IPS-18a (cell line): ENCODE data around the gene PRKG1.

Experiments used
- H3K27ac ChIP-seq: one replicate; pipeline ENCODE4 v1.5.1; 2013; ENCODE audit warnings: low read length
- H3K27me3 ChIP-seq: one replicate; pipeline ENCODE4 v1.6.1; 2013; ENCODE audit warnings: mild to moderate bottlenecking, low read length; ENCODE audit not compliant: control insufficient read depth, insufficient read depth
- H3K36me3 ChIP-seq: one replicate; pipeline ENCODE4 v1.6.1; 2013; ENCODE audit warnings: low read depth, low read length; ENCODE audit not compliant: control insufficient read depth
- H3K4me1 ChIP-seq: one replicate; pipeline ENCODE4 v1.6.1; 2013; ENCODE audit warnings: low read depth, low read length; ENCODE audit not compliant: control insufficient read depth
- H3K4me3 ChIP-seq: one replicate; pipeline ENCODE4 v1.5.1; 2013; ENCODE audit warnings: low read length
- H3K9ac ChIP-seq: one replicate; pipeline ENCODE4 v1.6.1; 2013; ENCODE audit warnings: mild to moderate bottlenecking, low read length, moderate library complexity
- H3K9me3 ChIP-seq: one replicate; pipeline ENCODE4 v1.6.1; 2013; ENCODE audit warnings: low read depth, low read length; ENCODE audit not compliant: control insufficient read depth

The PRKG1 gene

DNA sequence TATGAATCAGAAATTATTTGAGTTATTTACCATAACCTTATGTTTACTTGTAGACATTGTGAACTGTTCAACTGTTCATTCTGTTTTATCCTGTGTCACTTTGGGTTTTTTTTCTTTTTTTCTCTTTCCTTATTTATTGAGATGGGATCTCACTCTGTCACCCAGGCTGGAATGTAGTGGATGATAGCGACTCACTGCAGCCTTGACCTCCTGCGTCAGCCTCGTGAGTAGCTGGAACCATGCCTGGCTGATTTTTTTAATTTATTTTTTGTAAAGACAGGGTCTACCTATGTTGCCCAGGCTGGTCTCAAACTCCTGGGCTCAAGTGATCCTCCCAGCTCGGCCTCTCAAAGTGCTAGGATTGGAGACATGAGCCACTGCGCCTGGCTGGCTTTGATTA, 528.0 kb downstream of the PRKG1 start:
- Histone ChIP-seq H3K4me3 (no peak overlapping the region), H3K4me1 (no peaks in the 10 kb centered on the region), H3K36me3 (no peaks in the 10 kb centered on the region), H3K27me3 (no peaks in the 10 kb centered on the region), H3K9ac (no peak overlapping the region), H3K27ac (no peak overlapping the region), H3K9me3 (no peaks in the 10 kb centered on the region)

DNA sequence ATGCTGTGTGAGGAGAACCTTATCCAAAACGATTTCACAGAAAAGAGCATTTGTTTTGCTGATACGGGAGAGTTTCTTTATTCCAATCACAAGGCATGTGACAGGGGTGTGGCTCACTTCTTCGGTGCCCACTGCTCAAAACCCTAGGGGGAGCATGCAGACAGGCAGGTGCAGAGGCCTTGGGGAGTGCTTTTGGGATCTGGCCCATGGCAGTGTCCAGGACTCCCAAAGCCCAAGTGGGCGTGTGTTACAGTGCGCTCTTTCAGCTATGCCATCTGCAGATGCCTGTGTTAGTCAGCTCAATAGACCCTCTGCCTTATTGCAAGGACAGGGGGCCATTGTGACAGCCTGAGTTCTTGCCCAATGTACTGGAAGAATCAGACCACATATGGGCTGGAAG, 530.3 kb downstream of the PRKG1 start:
- no peak overlapping the region for H3K4me3 ChIP-seq
- H3K9ac ChIP-seq, result no peak overlapping the region
- no peak overlapping the region for H3K27ac ChIP-seq
- no peaks in the 10 kb centered on the region for H3K27me3 ChIP-seq
- no peaks in the 10 kb centered on the region for H3K9me3 ChIP-seq
- no peaks in the 10 kb centered on the region for H3K4me1 ChIP-seq
- H3K36me3 ChIP-seq, result no peaks in the 10 kb centered on the region

DNA sequence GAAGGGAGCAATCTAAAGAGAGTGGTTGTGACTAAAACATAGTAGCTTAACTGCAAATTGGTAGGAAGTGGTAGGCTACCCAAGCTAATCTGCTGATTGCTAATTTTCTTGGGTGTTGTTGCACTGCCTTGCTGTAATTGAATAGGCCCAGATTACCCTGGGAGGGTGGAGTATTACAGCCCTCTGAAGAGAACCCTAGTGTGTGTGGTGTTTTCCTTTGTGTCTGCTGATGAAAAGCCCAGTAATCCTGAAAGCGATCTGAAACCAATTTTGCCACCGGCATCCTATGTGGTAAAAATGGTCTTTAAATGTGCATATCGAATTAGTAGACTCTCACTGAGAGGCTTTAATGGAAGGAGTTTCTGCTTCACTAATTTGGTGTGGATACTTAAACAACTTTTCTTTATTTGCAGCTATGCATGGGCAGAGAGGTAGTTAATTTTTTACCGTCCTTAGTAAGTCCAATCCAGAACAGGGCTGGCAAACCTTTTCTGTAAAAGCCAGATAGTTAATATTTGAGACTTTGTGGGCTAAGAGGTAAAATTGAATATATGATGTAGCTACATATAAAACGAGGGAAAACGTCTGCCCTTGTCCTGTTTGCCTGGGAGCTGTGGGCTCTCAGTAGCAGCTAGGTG, 532.7 kb downstream of the PRKG1 start:
- no peaks in the 10 kb centered on the region for H3K36me3 ChIP-seq
- no peaks in the 10 kb centered on the region for H3K4me1 ChIP-seq
- H3K9me3 ChIP-seq, result no peaks in the 10 kb centered on the region
- H3K27ac ChIP-seq, result no peak overlapping the region
- no peak overlapping the region for H3K9ac ChIP-seq
- H3K27me3 ChIP-seq, result no peaks in the 10 kb centered on the region
- H3K4me3 ChIP-seq, result no peak overlapping the region

DNA sequence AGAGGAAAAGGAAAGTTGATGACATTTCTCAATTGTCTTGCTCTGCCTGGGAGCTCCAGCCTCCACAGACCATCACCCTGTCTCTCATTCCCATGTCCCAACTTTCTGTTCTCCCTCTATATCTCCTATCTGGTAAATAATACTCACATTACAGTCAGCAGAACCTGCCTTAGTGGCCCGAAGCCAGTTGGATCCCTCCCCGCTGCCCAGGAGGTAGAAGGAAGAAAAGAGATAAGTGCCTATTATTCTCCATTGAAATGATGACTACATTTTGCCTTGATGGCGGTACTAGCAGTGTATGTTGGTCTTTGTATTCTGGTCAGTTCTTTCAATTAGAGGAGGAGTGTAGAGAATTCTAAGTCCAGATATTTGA, 533.2 kb downstream of the PRKG1 start:
- Histone ChIP-seq H3K27ac (no peak overlapping the region), H3K9ac (no peak overlapping the region), H3K9me3 (no peaks in the 10 kb centered on the region), H3K4me3 (no peak overlapping the region), H3K36me3 (no peaks in the 10 kb centered on the region), H3K4me1 (no peaks in the 10 kb centered on the region), H3K27me3 (no peaks in the 10 kb centered on the region)

DNA sequence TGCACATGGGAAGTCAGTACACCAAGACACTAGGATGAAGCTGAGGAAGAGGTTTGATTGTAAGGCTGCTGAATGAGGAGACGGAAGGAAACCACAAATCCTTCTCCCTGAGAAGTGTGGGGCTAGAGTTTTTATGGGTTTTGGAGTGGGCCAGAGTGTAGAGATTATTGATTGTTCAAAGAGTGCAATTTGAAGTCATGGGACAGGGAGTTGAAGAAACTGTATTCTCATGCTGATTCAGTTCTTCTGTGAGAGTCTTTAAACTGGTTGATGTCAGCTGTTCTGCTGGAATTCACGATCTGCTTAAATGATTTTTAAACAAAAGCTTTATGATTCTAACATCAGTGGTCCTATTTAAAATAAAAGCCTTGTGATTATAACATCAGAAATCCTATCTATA, 533.9 kb downstream of the PRKG1 start:
- H3K4me1 ChIP-seq, result no peaks in the 10 kb centered on the region
- no peak overlapping the region for H3K9ac ChIP-seq
- H3K36me3 ChIP-seq, result no peaks in the 10 kb centered on the region
- H3K9me3 ChIP-seq, result no peaks in the 10 kb centered on the region
- no peak overlapping the region for H3K27ac ChIP-seq
- H3K4me3 ChIP-seq, result no peak overlapping the region
- H3K27me3 ChIP-seq, result no peaks in the 10 kb centered on the region

DNA sequence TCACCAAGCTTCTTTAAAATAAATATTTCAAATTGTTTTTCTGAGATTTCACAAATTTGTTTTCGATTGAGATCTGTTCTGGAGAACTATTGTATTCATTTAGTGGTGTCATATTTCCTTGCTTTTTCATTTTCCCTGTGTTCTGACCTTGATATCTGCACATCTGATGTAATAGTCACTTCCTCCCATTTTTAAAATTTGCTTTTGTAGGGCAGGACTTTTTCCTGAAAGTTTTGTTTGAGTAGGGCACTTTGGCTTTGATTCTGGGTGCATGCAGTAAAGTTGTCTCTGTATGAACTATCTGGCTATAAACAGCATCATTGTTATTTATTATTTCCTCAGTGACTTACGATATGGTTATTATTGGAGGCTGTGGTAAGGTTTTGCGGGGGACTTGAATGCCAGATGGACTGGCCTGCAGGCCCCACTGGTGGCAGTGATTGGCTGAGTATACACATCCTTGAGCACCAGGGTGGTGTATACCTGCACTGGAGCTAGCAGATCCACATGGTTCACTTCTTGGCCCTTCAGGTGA, 541.5 kb downstream of the PRKG1 start:
- Histone ChIP-seq H3K36me3 (no peaks in the 10 kb centered on the region), H3K27ac (no peak overlapping the region), H3K4me3 (no peak overlapping the region), H3K9ac (no peak overlapping the region), H3K4me1 (peaks cover 9% of the 10 kb centered on the region), H3K27me3 (no peaks in the 10 kb centered on the region), H3K9me3 (no peaks in the 10 kb centered on the region)

DNA sequence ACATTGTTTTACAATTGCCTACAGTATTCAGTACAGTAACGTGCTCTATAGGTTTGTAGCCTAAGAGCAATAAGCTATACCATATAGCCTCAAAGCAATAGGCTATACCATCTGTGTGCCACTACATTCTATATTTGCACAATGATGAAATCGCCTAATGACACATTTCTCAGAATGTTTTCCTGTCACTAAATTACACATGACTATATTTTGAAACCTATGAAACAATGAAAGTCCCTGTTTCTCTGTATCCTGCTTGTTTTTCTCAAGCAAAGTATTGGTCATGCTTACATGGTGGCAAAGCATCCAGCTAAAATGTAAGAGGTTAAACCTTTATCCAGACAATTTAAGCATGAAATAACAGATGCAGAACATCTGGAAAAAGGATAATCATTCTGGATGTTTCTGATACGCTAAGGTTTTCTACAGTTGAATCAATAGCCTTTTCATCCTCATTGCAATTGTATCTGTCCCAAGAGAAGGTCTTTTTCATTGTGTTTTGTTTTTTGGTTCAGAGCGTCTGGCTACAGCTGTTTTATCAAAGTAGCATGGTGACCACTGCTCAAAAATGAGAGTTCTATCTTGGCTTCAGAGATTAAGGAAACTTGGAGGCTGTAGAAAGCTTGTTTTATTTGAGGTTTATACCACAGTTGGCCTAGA, 543.4 kb downstream of the PRKG1 start:
- Histone ChIP-seq H3K36me3 (no peaks in the 10 kb centered on the region), H3K9ac (no peak overlapping the region), H3K9me3 (no peaks in the 10 kb centered on the region), H3K4me1 (peaks cover 9% of the 10 kb centered on the region), H3K27me3 (no peaks in the 10 kb centered on the region), H3K4me3 (no peak overlapping the region), H3K27ac (no peak overlapping the region)

DNA sequence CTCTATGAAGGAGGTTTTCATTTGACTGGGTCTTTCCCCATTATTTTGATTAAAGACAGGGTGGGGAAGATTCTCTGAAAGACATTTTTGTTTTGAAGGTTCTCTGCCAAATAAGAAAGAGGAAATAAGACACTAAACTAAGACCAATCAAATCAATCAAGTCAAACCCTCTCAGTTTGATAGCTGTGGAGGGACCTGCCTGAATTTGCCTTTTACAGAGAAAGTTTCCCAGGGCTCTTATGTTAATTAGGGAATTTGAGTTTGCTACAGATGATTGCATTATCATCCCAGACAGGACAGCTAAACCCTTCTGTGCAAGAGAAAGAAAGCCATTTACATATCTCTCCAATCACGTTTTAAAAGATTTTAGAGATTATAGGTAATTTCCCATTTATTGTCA, 545.1 kb downstream of the PRKG1 start:
- H3K4me1 ChIP-seq, result peaks cover 9% of the 10 kb centered on the region
- no peak overlapping the region for H3K9ac ChIP-seq
- H3K4me3 ChIP-seq, result no peak overlapping the region
- H3K27ac ChIP-seq, result no peak overlapping the region
- H3K36me3 ChIP-seq, result no peaks in the 10 kb centered on the region
- no peaks in the 10 kb centered on the region for H3K9me3 ChIP-seq
- no peaks in the 10 kb centered on the region for H3K27me3 ChIP-seq

DNA sequence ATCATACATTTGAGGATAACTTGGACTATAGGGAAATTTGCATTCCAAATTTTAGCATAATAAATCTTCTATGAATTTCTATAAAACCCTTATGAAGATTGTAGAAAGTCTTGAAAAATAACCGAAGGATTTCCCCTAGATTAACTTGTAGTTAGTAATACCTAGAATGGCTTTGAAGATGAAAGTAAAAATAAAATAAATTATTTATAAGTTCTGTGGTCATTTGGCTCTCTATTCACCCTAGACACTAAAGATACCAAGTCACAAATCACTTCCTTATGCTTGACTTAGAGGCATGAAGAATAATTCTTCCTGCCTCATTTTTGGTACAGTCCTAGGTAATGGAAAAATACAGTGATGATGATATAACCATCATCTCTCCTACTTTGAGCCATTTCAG, 545.8 kb downstream of the PRKG1 start:
- Histone ChIP-seq H3K9me3 (no peaks in the 10 kb centered on the region), H3K36me3 (no peaks in the 10 kb centered on the region), H3K27me3 (no peaks in the 10 kb centered on the region), H3K9ac (no peak overlapping the region), H3K4me3 (no peak overlapping the region), H3K4me1 (peaks cover 9% of the 10 kb centered on the region), H3K27ac (no peak overlapping the region)

DNA sequence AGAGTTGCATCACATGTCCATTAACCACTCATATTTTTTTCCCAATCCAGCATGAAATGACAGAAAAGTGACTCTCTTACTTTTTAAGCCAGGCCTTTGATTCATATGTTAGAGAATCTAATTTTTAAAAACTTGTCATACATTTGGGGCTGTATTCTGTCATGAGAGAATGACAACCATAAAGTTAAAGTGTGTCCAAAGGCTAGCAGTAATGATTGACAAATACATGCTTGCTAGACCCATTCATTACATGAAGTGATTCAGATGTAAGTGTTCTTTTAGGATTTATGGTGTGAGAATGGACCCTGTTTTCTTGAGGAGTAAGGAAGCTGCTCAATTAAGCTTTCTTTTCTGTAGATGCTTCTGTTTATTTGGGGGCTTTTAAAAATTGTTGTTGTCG, 549.7 kb downstream of the PRKG1 start:
- H3K27me3 ChIP-seq, result no peaks in the 10 kb centered on the region
- H3K9ac ChIP-seq, result no peak overlapping the region
- H3K36me3 ChIP-seq, result no peaks in the 10 kb centered on the region
- H3K4me3 ChIP-seq, result no peak overlapping the region
- H3K9me3 ChIP-seq, result no peaks in the 10 kb centered on the region
- H3K4me1 ChIP-seq, result peaks cover 8% of the 10 kb centered on the region
- H3K27ac ChIP-seq, result no peak overlapping the region

DNA sequence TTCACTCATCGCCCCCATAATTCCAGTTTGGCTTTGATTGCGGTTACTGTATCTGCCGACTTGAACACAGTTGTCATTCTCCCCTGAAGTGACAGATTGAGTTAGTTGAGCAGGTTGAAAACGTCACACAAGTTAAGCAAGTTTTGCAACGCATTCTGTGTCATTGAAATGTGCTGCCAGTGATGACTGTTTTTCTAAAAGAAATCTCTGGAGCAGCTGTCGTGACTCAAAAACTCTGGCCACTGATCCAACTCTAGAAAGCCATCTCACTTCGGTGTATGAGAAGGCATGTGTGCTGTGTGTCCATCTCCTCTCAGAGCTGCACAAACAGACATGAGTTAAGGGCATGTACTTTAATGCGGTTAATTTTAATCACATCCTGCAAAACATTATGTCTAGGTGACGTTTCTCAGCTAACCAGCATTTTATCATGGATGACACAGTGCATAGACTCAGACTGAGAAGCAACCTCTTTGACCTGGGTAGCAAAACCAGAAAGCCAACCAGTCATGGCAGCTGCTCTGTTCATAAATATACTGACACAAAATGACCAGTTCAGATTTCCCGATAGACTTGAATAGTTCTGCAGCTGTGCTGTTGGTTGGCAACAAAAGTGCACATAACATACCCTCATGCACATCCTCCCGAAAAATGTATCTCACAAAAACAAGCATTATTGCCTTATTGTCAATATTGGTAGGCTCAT, 555.8 kb downstream of the PRKG1 start:
- Histone ChIP-seq H3K4me1 (no peaks in the 10 kb centered on the region), H3K27me3 (no peaks in the 10 kb centered on the region), H3K4me3 (no peak overlapping the region), H3K9me3 (no peaks in the 10 kb centered on the region), H3K27ac (no peak overlapping the region), H3K9ac (no peak overlapping the region), H3K36me3 (no peaks in the 10 kb centered on the region)

DNA sequence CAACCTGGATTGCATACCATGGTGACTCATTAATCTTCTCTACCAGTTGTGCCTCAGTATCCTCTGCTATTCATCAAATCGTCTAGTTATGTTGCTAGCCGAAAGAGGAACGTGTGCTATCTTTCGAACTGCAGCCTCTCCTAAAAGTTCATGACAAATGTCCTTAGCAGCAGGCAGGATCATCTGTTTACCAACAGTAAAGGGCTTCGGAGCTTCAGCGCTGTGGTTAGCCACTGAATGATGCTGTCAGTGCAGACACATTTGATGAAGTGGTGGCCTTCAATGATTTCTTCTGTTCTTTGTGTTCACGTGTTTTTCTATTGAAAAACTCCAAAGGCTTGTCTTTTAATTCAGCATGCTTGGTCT, 556.3 kb downstream of the PRKG1 start:
- no peak overlapping the region for H3K9ac ChIP-seq
- H3K36me3 ChIP-seq, result no peaks in the 10 kb centered on the region
- no peaks in the 10 kb centered on the region for H3K9me3 ChIP-seq
- H3K4me3 ChIP-seq, result no peak overlapping the region
- H3K4me1 ChIP-seq, result no peaks in the 10 kb centered on the region
- H3K27ac ChIP-seq, result no peak overlapping the region
- no peaks in the 10 kb centered on the region for H3K27me3 ChIP-seq
